Measurements from ENCODE around the gene DCAF5.

DNA sequence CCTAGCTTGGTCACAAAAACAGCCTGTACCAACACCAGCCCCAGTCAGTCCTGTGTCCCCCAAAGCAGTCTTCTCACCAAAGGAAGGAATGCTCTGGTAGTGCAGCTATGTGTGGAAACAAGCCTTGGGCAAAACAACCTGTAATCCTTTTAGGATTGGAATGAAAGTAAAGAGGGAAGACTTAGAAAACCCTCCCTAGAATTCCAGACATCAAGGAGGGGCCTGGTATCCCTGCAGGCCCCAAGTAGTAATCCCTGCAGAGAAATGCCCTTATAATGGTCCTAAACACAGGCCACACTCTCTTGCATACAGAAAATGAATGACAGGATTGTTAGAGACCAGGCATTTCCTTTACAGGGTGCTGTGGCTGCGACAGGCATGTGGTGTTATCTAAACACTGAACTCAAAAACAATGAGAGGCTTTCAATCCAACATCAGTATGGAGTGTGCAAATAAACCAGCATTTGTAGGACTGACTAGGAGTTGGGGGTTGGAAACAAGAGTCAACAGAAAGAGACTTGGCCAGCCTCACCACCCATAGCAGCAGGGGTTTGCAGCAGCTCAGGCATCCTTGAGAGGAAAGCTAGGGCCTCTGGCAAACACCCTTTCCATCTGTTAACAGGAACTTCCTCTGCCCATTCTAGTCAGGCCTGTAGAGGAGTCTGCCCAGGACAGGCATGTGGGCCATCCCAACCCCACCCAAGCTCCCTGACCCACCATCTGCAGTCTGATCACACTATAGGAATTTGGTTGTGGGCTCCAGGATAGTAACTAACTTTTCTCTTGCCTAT is 59.1 kb downstream of the DCAF5 start:
- TF ChIP-seq, protein P1, sequence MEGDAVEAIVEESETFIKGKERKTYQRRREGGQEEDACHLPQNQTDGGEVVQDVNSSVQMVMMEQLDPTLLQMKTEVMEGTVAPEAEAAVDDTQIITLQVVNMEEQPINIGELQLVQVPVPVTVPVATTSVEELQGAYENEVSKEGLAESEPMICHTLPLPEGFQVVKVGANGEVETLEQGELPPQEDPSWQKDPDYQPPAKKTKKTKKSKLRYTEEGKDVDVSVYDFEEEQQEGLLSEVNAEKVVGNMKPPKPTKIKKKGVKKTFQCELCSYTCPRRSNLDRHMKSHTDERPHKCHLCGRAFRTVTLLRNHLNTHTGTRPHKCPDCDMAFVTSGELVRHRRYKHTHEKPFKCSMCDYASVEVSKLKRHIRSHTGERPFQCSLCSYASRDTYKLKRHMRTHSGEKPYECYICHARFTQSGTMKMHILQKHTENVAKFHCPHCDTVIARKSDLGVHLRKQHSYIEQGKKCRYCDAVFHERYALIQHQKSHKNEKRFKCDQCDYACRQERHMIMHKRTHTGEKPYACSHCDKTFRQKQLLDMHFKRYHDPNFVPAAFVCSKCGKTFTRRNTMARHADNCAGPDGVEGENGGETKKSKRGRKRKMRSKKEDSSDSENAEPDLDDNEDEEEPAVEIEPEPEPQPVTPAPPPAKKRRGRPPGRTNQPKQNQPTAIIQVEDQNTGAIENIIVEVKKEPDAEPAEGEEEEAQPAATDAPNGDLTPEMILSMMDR (IDR thresholded peaks at IDR 0.05; ENCODE audit: insufficient read depth, low read length), result no peak
- TF ChIP-seq POLR2AphosphoS5 (IDR thresholded peaks at IDR 0.05; ENCODE audit: low read depth), result no peak
- TF ChIP-seq, protein P2, sequence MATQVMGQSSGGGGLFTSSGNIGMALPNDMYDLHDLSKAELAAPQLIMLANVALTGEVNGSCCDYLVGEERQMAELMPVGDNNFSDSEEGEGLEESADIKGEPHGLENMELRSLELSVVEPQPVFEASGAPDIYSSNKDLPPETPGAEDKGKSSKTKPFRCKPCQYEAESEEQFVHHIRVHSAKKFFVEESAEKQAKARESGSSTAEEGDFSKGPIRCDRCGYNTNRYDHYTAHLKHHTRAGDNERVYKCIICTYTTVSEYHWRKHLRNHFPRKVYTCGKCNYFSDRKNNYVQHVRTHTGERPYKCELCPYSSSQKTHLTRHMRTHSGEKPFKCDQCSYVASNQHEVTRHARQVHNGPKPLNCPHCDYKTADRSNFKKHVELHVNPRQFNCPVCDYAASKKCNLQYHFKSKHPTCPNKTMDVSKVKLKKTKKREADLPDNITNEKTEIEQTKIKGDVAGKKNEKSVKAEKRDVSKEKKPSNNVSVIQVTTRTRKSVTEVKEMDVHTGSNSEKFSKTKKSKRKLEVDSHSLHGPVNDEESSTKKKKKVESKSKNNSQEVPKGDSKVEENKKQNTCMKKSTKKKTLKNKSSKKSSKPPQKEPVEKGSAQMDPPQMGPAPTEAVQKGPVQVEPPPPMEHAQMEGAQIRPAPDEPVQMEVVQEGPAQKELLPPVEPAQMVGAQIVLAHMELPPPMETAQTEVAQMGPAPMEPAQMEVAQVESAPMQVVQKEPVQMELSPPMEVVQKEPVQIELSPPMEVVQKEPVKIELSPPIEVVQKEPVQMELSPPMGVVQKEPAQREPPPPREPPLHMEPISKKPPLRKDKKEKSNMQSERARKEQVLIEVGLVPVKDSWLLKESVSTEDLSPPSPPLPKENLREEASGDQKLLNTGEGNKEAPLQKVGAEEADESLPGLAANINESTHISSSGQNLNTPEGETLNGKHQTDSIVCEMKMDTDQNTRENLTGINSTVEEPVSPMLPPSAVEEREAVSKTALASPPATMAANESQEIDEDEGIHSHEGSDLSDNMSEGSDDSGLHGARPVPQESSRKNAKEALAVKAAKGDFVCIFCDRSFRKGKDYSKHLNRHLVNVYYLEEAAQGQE (IDR thresholded peaks at IDR 0.05; ENCODE audit: insufficient replicate concordance, low read depth), result no peak

All from HL-60 (cell line).